Endothelial cell of umbilical vein (primary cell): ENCODE results near the gene DEGS2.

ENCODE experiments used
- EZH2 ChIP-seq: IDR thresholded peaks from 2 replicates; pipeline ENCODE4 v1.6.1; 2012; ENCODE audit warnings: borderline replicate concordance, low read depth, mild to moderate bottlenecking, moderate library complexity, low read length, inconsistent platforms; ENCODE audit not compliant: severe bottlenecking
- FOS ChIP-seq: IDR thresholded peaks from 2 replicates; pipeline ENCODE4 v1.6.1; 2011; ENCODE audit warnings: mild to moderate bottlenecking, low read length, moderate library complexity, borderline replicate concordance; ENCODE audit not compliant: insufficient read depth
- MYC ChIP-seq: IDR thresholded peaks from one replicate; pipeline ENCODE4 v1.6.1; 2011; ENCODE audit warnings: mild to moderate bottlenecking, low read depth, low read length
- POLR2A ChIP-seq: IDR thresholded peaks from 2 replicates; pipeline ENCODE4 v1.6.1; 2012; ENCODE audit warnings: low read depth, mild to moderate bottlenecking, control low read depth, low read length
- POLR2AphosphoS5 ChIP-seq: IDR thresholded peaks from 2 replicates; pipeline ENCODE4 v1.6.1; 2012; ENCODE audit warnings: low read depth, mild to moderate bottlenecking, control low read depth, low read length, moderate library complexity; ENCODE audit not compliant: insufficient read depth
- TF ChIP-seq, protein P1 (sequence below), 2 donors: IDR thresholded peaks; 1 replicate in 1 of 2; 2 replicates in 1 of 2; pipeline ENCODE4 v1.5.1; 2011; ENCODE audit warnings: low read length in 2 of 2, mild to moderate bottlenecking in 2 of 2, moderate library complexity in 2 of 2, control low read depth in 1 of 2, inconsistent platforms in 1 of 2, low read depth in 1 of 2; ENCODE audit not compliant: insufficient read depth in 1 of 2; ENCODE audit errors: extremely low read depth in 1 of 2
- TF ChIP-seq, protein P2 (sequence below): IDR thresholded peaks from 2 replicates; pipeline ENCODE4 v1.6.1; 2011; ENCODE audit not compliant: insufficient read depth, insufficient read length

DNA sequence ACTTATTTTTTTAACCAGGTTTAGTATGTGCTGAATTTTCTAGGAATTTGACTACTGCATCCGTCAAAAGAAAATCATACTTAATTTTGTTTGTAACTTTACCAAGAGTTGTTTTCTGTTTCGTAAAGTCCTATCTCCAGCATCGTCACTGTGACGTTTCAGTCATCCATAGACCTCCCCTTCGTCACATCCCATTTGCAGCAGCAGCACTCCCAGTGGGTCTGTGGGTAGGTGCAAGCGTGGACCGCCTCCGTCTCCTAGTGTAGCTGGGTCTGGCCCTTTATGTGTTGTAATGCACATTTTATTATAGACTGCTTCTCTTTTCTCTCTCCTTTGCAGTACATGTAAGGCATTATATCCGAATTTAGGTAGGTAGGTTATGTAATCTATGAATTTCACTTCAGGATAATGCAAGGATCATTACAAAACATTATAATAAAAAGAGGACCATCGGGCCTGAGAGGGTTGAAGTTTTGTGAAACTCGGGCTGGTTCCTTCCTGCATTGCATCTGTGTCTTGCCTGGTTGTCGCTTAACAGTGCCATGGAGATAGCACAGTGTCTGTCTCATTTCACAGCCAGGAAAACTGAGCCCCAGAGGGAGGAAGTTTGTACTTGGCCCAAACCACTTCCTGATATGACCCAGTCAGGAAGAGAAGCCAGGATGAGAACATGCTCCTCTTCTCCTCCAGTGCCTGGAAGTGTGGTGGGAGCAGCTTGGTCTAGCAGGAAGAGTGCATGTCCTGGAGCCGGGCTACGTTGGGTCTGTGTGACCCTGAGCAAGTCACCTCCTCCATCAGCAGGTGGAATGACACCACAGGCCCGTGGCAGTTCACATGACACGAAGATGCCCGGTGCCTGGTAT, 53.0 kb downstream of the DEGS2 start:
- TF ChIP-seq, protein P1, sequence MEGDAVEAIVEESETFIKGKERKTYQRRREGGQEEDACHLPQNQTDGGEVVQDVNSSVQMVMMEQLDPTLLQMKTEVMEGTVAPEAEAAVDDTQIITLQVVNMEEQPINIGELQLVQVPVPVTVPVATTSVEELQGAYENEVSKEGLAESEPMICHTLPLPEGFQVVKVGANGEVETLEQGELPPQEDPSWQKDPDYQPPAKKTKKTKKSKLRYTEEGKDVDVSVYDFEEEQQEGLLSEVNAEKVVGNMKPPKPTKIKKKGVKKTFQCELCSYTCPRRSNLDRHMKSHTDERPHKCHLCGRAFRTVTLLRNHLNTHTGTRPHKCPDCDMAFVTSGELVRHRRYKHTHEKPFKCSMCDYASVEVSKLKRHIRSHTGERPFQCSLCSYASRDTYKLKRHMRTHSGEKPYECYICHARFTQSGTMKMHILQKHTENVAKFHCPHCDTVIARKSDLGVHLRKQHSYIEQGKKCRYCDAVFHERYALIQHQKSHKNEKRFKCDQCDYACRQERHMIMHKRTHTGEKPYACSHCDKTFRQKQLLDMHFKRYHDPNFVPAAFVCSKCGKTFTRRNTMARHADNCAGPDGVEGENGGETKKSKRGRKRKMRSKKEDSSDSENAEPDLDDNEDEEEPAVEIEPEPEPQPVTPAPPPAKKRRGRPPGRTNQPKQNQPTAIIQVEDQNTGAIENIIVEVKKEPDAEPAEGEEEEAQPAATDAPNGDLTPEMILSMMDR (IDR thresholded peaks at IDR 0.05; ENCODE audit: extremely low read depth in 1 of 2, insufficient read depth in 1 of 2, low read depth in 1 of 2, low read length in 2 of 2) = no peak
- TF ChIP-seq POLR2A (no peak), MYC (no peak), EZH2 (no peak), POLR2AphosphoS5 (no peak), FOS (no peak)
- TF ChIP-seq, protein P2, sequence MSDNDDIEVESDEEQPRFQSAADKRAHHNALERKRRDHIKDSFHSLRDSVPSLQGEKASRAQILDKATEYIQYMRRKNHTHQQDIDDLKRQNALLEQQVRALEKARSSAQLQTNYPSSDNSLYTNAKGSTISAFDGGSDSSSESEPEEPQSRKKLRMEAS = no peak
